Measurements from ENCODE around the gene KLF2. TPM values are rescaled to one million over a fixed set of nuclear protein-coding genes. Genes with fewer than 3 reads are reported as not detected.

Gene KLF2
- total and polyA plus RNA-seq, 10 of the 15 experiments (the other 5 are each of a cell fraction or from before 2014, with no cell fraction given): 0.16 to 13.7 (median 1.0) TPM

DNA sequence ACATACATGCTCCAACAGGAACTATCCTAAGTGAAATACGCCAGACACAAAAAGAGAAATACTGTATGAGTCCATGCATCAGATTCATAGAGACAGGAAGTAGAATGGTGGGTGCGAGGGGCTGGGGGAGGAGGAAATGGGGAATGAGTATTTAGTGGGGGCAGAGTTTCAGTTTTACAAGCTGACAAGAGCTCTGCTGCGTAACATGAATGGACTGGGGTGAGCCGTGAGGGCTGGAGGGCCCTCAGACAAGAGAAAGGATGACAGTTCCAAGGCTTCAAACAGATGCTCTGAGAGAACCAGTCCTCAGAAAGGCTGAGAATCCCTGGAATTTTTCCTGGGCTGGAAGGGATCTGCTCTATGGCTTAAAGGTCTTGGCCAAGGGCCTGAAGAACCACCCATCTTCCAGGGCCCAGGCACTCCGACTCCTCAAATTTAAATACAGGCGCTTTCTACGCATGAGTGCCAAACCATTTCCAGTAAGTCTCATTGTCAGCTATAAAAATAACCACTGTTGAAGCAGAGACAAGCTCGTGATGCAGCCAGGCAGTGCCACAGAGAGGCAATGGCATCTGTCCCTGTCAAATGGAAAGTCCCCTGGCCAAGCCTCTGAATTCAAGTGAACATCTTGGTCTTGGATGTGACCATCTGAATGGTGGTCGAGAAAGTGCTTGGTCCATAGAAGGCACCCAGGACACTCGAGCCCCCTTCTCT, 17.5 kb downstream of the KLF2 start (continued):
- 0 out of 2 replicates have a peak, but pooled peaks have one; percentile 55 for TF ChIP-seq ZBED1 (IDR thresholded peaks at IDR 0.05; ENCODE audit: borderline replicate concordance)
- no peak for TF ChIP-seq SIX5 (IDR thresholded peaks at IDR 0.05; ENCODE audit: low read depth, low read length, severe bottlenecking)
- peak; percentile 53; the same call in 1 of the 2 replicates for TF ChIP-seq SPI1 (IDR thresholded peaks at IDR 0.05; ENCODE audit: borderline replicate concordance, insufficient read depth, low read depth, low read length)
- no peak for TF ChIP-seq NFXL1 (IDR thresholded peaks at IDR 0.05; ENCODE audit: borderline replicate concordance)
- TF ChIP-seq, protein P1, sequence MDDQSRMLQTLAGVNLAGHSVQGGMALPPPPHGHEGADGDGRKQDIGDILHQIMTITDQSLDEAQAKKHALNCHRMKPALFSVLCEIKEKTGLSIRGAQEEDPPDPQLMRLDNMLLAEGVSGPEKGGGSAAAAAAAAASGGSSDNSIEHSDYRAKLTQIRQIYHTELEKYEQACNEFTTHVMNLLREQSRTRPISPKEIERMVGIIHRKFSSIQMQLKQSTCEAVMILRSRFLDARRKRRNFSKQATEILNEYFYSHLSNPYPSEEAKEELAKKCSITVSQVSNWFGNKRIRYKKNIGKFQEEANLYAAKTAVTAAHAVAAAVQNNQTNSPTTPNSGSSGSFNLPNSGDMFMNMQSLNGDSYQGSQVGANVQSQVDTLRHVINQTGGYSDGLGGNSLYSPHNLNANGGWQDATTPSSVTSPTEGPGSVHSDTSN (IDR thresholded peaks at IDR 0.05; ENCODE audit: insufficient replicate concordance, low read depth, low read length): no peak
- peak; percentile 15; the same call in 1 of the 2 replicates for TF ChIP-seq NR2F1 (conservative IDR thresholded peaks at IDR 0.05)
- TF ChIP-seq TCF12 (IDR thresholded peaks at IDR 0.05; ENCODE audit: low read depth, low read length): peak; percentile 51; the same call in 1 of the 2 replicates
- TF ChIP-seq TAF1 (IDR thresholded peaks at IDR 0.05; ENCODE audit: borderline replicate concordance, low read depth, low read length): no peak
- TF ChIP-seq IRF4 (IDR thresholded peaks at IDR 0.05; ENCODE audit: low read depth, low read length): peak; percentile 80; the same call in 1 of the 2 replicates
- peak; percentile 82 for TF ChIP-seq RUNX3 (IDR thresholded peaks at IDR 0.05; ENCODE audit: low read length)
- TF ChIP-seq TCF3 (IDR thresholded peaks at IDR 0.05; ENCODE audit: borderline replicate concordance, insufficient read depth, low read depth, low read length): peak; percentile 55; the same call in 1 of the 2 replicates
- TF ChIP-seq, protein P2, sequence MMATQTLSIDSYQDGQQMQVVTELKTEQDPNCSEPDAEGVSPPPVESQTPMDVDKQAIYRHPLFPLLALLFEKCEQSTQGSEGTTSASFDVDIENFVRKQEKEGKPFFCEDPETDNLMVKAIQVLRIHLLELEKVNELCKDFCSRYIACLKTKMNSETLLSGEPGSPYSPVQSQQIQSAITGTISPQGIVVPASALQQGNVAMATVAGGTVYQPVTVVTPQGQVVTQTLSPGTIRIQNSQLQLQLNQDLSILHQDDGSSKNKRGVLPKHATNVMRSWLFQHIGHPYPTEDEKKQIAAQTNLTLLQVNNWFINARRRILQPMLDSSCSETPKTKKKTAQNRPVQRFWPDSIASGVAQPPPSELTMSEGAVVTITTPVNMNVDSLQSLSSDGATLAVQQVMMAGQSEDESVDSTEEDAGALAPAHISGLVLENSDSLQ (IDR thresholded peaks at IDR 0.05): peak; percentile 49
- TF ChIP-seq, protein P3, sequence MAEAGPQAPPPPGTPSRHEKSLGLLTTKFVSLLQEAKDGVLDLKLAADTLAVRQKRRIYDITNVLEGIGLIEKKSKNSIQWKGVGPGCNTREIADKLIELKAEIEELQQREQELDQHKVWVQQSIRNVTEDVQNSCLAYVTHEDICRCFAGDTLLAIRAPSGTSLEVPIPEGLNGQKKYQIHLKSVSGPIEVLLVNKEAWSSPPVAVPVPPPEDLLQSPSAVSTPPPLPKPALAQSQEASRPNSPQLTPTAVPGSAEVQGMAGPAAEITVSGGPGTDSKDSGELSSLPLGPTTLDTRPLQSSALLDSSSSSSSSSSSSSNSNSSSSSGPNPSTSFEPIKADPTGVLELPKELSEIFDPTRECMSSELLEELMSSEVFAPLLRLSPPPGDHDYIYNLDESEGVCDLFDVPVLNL (IDR thresholded peaks at IDR 0.05; ENCODE audit: low read depth, low read length): 0 out of 2 replicates have a peak, but pooled peaks have one; percentile 36
- no peak for TF ChIP-seq YBX1 (IDR thresholded peaks at IDR 0.05)
- no peak for TF ChIP-seq SREBF2 (IDR thresholded peaks at IDR 0.05; ENCODE audit: low read length)
- TF ChIP-seq IKZF2 (IDR thresholded peaks at IDR 0.05): peak; percentile 25 to 63
- TF ChIP-seq, protein P4, sequence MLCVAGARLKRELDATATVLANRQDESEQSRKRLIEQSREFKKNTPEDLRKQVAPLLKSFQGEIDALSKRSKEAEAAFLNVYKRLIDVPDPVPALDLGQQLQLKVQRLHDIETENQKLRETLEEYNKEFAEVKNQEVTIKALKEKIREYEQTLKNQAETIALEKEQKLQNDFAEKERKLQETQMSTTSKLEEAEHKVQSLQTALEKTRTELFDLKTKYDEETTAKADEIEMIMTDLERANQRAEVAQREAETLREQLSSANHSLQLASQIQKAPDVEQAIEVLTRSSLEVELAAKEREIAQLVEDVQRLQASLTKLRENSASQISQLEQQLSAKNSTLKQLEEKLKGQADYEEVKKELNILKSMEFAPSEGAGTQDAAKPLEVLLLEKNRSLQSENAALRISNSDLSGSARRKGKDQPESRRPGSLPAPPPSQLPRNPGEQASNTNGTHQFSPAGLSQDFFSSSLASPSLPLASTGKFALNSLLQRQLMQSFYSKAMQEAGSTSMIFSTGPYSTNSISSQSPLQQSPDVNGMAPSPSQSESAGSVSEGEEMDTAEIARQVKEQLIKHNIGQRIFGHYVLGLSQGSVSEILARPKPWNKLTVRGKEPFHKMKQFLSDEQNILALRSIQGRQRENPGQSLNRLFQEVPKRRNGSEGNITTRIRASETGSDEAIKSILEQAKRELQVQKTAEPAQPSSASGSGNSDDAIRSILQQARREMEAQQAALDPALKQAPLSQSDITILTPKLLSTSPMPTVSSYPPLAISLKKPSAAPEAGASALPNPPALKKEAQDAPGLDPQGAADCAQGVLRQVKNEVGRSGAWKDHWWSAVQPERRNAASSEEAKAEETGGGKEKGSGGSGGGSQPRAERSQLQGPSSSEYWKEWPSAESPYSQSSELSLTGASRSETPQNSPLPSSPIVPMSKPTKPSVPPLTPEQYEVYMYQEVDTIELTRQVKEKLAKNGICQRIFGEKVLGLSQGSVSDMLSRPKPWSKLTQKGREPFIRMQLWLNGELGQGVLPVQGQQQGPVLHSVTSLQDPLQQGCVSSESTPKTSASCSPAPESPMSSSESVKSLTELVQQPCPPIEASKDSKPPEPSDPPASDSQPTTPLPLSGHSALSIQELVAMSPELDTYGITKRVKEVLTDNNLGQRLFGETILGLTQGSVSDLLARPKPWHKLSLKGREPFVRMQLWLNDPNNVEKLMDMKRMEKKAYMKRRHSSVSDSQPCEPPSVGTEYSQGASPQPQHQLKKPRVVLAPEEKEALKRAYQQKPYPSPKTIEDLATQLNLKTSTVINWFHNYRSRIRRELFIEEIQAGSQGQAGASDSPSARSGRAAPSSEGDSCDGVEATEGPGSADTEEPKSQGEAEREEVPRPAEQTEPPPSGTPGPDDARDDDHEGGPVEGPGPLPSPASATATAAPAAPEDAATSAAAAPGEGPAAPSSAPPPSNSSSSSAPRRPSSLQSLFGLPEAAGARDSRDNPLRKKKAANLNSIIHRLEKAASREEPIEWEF (IDR thresholded peaks at IDR 0.05; ENCODE audit: insufficient replicate concordance, low read depth, low read length): no peak
- peak; percentile 77 for TF ChIP-seq BCL11A (IDR thresholded peaks at IDR 0.05; ENCODE audit: low read depth, low read length)
- TF ChIP-seq, protein P5, sequence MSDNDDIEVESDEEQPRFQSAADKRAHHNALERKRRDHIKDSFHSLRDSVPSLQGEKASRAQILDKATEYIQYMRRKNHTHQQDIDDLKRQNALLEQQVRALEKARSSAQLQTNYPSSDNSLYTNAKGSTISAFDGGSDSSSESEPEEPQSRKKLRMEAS (IDR thresholded peaks at IDR 0.05; ENCODE audit: low read depth, low read length): no peak
- no peak for TF ChIP-seq SRF (IDR thresholded peaks at IDR 0.05; ENCODE audit: low read depth in 2 of 2, low read length in 2 of 2)
- TF ChIP-seq RBBP5 (conservative IDR thresholded peaks at IDR 0.05): no peak
- TF ChIP-seq BMI1 (IDR thresholded peaks at IDR 0.05; ENCODE audit: borderline replicate concordance): no peak
